Neural progenitor cell (in vitro differentiated cells): ENCODE measurements around the gene RINL. TPM values are rescaled to one million over a fixed set of nuclear protein-coding genes. Genes with fewer than 3 reads are reported as not detected.

Experiments
- DNase-seq: peaks from one replicate; pipeline ENCODE4 v3.0.0-alpha.2; 2016; ENCODE audit warnings: low spot score
- H2AFZ ChIP-seq: fragments of 200-600 bp; sonication (generic); replicated peaks from 2 replicates; pipeline ENCODE4 v1.6.1; 2016; ENCODE audit warnings: antibody characterized with exemption
- H3F3A ChIP-seq: fragments of 200-600 bp; sonication (generic); 2 replicates; pipeline ENCODE4 v1.6.1; 2016; ENCODE audit warnings: antibody characterized with exemption, low read depth
- H3K27ac ChIP-seq: fragments of 200-600 bp; sonication (generic); 2 replicates; pipeline ENCODE4 v1.5.1; 2016; ENCODE audit warnings: mild to moderate bottlenecking
- H3K27me3 ChIP-seq: fragments of 200-600 bp; sonication (generic); 2 replicates; pipeline ENCODE4 v1.6.1; 2016; ENCODE audit warnings: mild to moderate bottlenecking, moderate library complexity
- H3K36me3 ChIP-seq: fragments of 200-600 bp; sonication (generic); 2 replicates; pipeline ENCODE4 v1.5.1; 2016
- H3K4me1 ChIP-seq: fragments of 200-600 bp; sonication (generic); 2 replicates; pipeline ENCODE4 v1.6.1; 2016; ENCODE audit warnings: mixed run types
- H3K4me2 ChIP-seq: fragments of 200-600 bp; sonication (generic); 2 replicates; pipeline ENCODE4 v1.6.1; 2016
- H3K4me3 ChIP-seq: fragments of 200-600 bp; sonication (generic); 2 replicates; pipeline ENCODE4 v1.5.1; 2016
- H3K79me2 ChIP-seq: fragments of 200-600 bp; sonication (generic); 2 replicates; pipeline ENCODE4 v1.6.1; 2016; ENCODE audit warnings: low read depth
- H3K9ac ChIP-seq: fragments of 200-600 bp; sonication (generic); 2 replicates; pipeline ENCODE4 v1.6.1; 2016
- H3K9me3 ChIP-seq: fragments of 200-600 bp; sonication (generic); 2 replicates; pipeline ENCODE4 v1.5.1; 2016; ENCODE audit warnings: low read depth
- H4K20me1 ChIP-seq: fragments of 200-600 bp; sonication (generic); 2 replicates; pipeline ENCODE4 v1.6.1; 2016; ENCODE audit warnings: low read depth
- H3K27ac Mint-ChIP-seq: 3 replicates; pipeline ENCODE4 v1.8.0; 2021; ENCODE audit warnings: mixed read lengths
- H3K27me3 Mint-ChIP-seq: 2 replicates; pipeline ENCODE4 v1.8.0; 2022; ENCODE audit warnings: low read depth, mild to moderate bottlenecking, inconsistent platforms, moderate library complexity, mixed read lengths; ENCODE audit not compliant: insufficient read depth
- H3K36me3 Mint-ChIP-seq: 3 replicates; pipeline ENCODE4 v1.8.0; 2021; ENCODE audit warnings: mixed read lengths
- H3K4me1 Mint-ChIP-seq: 3 replicates; pipeline ENCODE4 v1.8.0; 2021; ENCODE audit warnings: mixed read lengths
- H3K4me3 Mint-ChIP-seq: 3 replicates; pipeline ENCODE4 v1.8.0; 2021; ENCODE audit warnings: mild to moderate bottlenecking, moderate library complexity, mixed read lengths
- H3K9me3 Mint-ChIP-seq: 3 replicates; pipeline ENCODE4 v1.8.0; 2020; ENCODE audit warnings: mixed read lengths
- EZH2 ChIP-seq: fragments of 200-600 bp; sonication (generic); IDR thresholded peaks from 2 replicates; pipeline ENCODE4 v1.6.1; 2017; ENCODE audit warnings: antibody characterized with exemption, mild to moderate bottlenecking, moderate library complexity
- EZH2phosphoT487 ChIP-seq: fragments of 200-600 bp; sonication (generic); IDR thresholded peaks from 2 replicates; pipeline ENCODE4 v1.6.1; 2017; ENCODE audit warnings: antibody characterized with exemption
- total RNA-seq: library from RNA; depleted of rRNA; stranded (reverse); fragments of >200 nt; gene quantifications from 2 replicates; pipeline ENCODE4 v1.2.3, GENCODE V29; 2015; ENCODE audit warnings: low replicate concordance
- TF ChIP-seq, protein P1 (sequence below): fragments of 200-600 bp; sonication (generic); IDR thresholded peaks from 2 replicates; pipeline ENCODE4 v1.5.1; 2017; ENCODE audit warnings: antibody characterized with exemption, mild to moderate bottlenecking

Gene RINL
- total RNA-seq, 1 donor from 2014 or later, result 5.4 TPM

DNA sequence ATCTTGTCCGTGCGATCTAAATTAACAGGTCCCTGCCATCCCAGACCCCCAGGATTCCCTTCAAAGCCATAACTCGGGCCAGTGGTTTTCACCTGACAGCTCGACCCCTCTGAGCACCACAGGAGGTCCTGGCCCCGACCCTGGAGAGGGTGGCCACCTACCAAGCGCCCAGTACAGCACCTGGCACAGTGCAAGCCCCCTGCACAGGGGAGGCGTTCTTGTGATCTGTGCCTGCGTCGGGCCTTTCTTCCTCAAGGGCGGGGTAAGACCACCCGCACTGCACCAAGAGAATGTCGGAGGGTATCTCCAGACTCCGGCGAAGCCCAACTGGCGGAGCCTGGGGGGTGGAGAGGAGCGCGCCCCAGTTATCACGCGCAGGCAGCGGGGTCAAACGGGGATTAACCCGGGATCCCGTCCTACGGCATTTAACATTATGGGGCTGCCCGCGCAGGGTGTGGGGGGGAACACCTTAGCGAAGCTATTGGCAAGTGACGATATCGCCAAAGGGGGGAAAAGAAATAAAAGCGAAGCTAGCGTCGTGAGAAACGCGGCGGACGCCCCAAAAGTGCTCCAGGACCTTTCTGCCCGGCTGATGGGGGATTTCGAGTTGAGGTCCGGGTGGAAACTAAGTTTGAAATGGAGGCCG, 27.0 kb downstream of the RINL start:
- Mint-ChIP-seq H3K36me3 (peaks cover 17% of the 10 kb centered on the region), H3K9me3 (peaks cover 2% of the 10 kb centered on the region), H3K4me1 (peaks cover 39% of the 10 kb centered on the region), H3K27me3 (peaks cover 12% of the 10 kb centered on the region), H3K4me3 (peak overlapping the region; percentile 94), H3K27ac (peak overlapping the region; percentile 67)
- TF ChIP-seq EZH2phosphoT487 (no peak), EZH2 (no peak)
- TF ChIP-seq, protein P1, sequence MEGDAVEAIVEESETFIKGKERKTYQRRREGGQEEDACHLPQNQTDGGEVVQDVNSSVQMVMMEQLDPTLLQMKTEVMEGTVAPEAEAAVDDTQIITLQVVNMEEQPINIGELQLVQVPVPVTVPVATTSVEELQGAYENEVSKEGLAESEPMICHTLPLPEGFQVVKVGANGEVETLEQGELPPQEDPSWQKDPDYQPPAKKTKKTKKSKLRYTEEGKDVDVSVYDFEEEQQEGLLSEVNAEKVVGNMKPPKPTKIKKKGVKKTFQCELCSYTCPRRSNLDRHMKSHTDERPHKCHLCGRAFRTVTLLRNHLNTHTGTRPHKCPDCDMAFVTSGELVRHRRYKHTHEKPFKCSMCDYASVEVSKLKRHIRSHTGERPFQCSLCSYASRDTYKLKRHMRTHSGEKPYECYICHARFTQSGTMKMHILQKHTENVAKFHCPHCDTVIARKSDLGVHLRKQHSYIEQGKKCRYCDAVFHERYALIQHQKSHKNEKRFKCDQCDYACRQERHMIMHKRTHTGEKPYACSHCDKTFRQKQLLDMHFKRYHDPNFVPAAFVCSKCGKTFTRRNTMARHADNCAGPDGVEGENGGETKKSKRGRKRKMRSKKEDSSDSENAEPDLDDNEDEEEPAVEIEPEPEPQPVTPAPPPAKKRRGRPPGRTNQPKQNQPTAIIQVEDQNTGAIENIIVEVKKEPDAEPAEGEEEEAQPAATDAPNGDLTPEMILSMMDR, result no peak
- Histone ChIP-seq H3K9me3 (no peaks in the 10 kb centered on the region), H3F3A (peaks cover 53% of the 10 kb centered on the region), H3K36me3 (peaks cover 7% of the 10 kb centered on the region), H3K4me3 (peak overlapping the region; percentile 98), H3K79me2 (peaks cover 32% of the 10 kb centered on the region), H3K4me2 (peak overlapping the region; percentile 92), H3K9ac (no peak overlapping the region), H3K27me3 (no peaks in the 10 kb centered on the region), H2AFZ (no peak overlapping the region), H3K4me1 (peaks cover 21% of the 10 kb centered on the region), H3K27ac (peak overlapping the region; percentile 90), H4K20me1 (peaks cover 31% of the 10 kb centered on the region)
- peak; percentile 80 for DNase-seq

DNA sequence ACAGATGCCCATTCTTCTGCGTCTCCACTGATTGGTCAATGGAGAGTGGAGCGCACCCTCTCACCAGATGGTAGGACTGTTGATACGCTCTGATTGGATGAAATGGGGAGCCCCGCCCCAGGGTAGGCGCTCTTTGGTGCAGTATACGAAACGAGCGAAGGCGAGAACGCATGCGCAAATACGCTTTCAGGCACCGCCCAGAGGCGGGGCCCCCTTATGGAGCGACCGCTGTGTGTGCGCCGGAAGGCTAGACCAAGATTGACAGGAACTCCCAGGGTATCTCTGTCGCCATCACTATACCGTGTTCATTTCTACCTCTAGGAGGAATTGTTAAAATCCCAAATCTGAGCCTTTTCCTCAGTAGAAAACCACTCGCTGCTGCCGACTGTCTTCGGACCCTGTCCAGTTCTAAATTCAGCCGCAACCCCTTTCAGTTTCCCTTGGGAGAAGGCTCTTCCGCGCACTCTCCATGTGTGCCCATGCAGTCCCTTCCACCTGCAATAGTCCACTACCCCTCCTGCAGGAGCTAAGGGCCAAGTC, 27.6 kb downstream of the RINL start:
- Histone ChIP-seq H3K27me3 (no peaks in the 10 kb centered on the region), H3K9me3 (no peaks in the 10 kb centered on the region), H3K4me1 (peaks cover 21% of the 10 kb centered on the region), H3K9ac (no peak overlapping the region), H3K36me3 (peaks cover 10% of the 10 kb centered on the region), H3F3A (peaks cover 59% of the 10 kb centered on the region), H2AFZ (no peak overlapping the region), H3K79me2 (peaks cover 38% of the 10 kb centered on the region), H4K20me1 (peaks cover 37% of the 10 kb centered on the region), H3K4me2 (peak overlapping the region; percentile 92), H3K27ac (peak overlapping the region; percentile 90), H3K4me3 (peak overlapping the region; percentile 98)
- TF ChIP-seq EZH2phosphoT487, result no peak
- TF ChIP-seq EZH2, result no peak
- TF ChIP-seq, protein P1, result no peak
- H3K36me3 Mint-ChIP-seq, result peaks cover 23% of the 10 kb centered on the region
- H3K4me1 Mint-ChIP-seq, result peaks cover 39% of the 10 kb centered on the region
- no peak for DNase-seq
- peaks cover 2% of the 10 kb centered on the region for H3K9me3 Mint-ChIP-seq
- peak overlapping the region; percentile 67 for H3K27ac Mint-ChIP-seq
- peak overlapping the region; percentile 94 for H3K4me3 Mint-ChIP-seq
- H3K27me3 Mint-ChIP-seq, result peaks cover 12% of the 10 kb centered on the region

- Histone ChIP-seq H3K79me2 (peaks cover 44% of the 10 kb centered on the region), H4K20me1 (peaks cover 42% of the 10 kb centered on the region), H3K4me1 (peaks cover 21% of the 10 kb centered on the region), H3K36me3 (peaks cover 13% of the 10 kb centered on the region), H3K9ac (peak within 1 kb of the TSS; percentile 84), H3K4me2 (peak within 1 kb of the TSS; percentile 92), H3K4me3 (peak within 1 kb of the TSS; percentile 98), H3K9me3 (no peaks in the 10 kb centered on the region), H3F3A (peaks cover 64% of the 10 kb centered on the region), H3K27me3 (no peaks in the 10 kb centered on the region), H3K27ac (peak within 1 kb of the TSS; percentile 97), H2AFZ (no peak within 1 kb of the TSS)
- H3K4me3 Mint-ChIP-seq, result peak within 1 kb of the TSS; percentile 94
- peaks cover 39% of the 10 kb centered on the region for H3K4me1 Mint-ChIP-seq
- H3K9me3 Mint-ChIP-seq, result no peaks in the 10 kb centered on the region
- peak; percentile 100 for DNase-seq
- peaks cover 26% of the 10 kb centered on the region for H3K36me3 Mint-ChIP-seq
- TF ChIP-seq EZH2 (no peak), EZH2phosphoT487 (no peak)
- TF ChIP-seq, protein P1, result peak; percentile 40
- H3K27ac Mint-ChIP-seq, result peak within 1 kb of the TSS; percentile 85
- peaks cover 12% of the 10 kb centered on the region for H3K27me3 Mint-ChIP-seq
Observed at GRCh38 chr19:38849860-38850435, 28.1 kb downstream of the RINL start, which contains the start of gene HNRNPL. HNRNPL (minus strand) TSS chr19:38849986; CDS start chr19:38849966, 20 bp downstream.
